ENCODE measurements around the gene RAMP2. TPM values are rescaled to one million over a fixed set of nuclear protein-coding genes. Genes with fewer than 3 reads are reported as not detected.

The RAMP2 gene
- total RNA-seq, 2 experiments from 2014 or later = not detected

DNA sequence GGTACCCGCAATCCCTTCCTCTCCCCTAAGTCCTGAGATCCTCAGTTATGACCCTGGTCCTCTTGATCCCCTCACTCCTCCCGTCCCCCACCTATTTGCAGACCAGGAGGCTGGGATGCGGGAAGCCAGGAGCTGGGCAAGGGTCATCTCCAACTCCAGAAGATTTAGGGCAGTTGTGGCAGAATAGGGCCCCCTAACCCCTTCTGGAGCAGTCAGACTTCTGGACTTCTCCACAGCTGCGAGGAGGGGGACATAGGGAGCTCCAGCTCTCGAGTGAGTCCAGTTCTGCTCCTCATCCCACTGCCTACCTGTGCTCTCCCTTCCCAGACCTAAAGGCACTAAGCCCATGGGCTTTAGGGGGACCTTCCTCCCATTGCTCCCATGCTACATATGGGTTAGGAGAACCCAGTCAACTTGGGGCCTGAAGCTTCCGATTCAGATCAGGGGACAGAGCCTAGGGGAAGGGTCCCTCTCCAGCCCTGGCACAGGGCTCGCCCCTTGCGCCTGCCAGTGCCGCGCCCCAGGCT is 20.7 kb downstream of the RAMP2 start:
- Mint-ChIP-seq H3K4me1 (ENCODE audit: low read depth) (peaks cover 22% of the 10 kb centered on the region), H3K4me3 (no peak overlapping the region), H3K36me3 (ENCODE audit: low read depth) (peaks cover 18% of the 10 kb centered on the region), H3K9me3 (no peaks in the 10 kb centered on the region), H3K27ac (no peak overlapping the region), H3K27me3 (peaks cover 48% of the 10 kb centered on the region)
- CTCF ChIA-PET = no interaction called here
- DNase-seq (no peak), ATAC-seq (no peak)
- intact Hi-C loops (cut with micrococcal nuclease) = no loop called here
- POLR2A ChIA-PET = interaction anchor here (1.2 to 4.5 kb wide), 4 partner anchors 8 to 16 kb away, joined by 3 to 22 read pairs (median 4); partner anchors contain the start of genes CNTD1, COA3 and VPS25
- TF ChIP-seq, protein P1, sequence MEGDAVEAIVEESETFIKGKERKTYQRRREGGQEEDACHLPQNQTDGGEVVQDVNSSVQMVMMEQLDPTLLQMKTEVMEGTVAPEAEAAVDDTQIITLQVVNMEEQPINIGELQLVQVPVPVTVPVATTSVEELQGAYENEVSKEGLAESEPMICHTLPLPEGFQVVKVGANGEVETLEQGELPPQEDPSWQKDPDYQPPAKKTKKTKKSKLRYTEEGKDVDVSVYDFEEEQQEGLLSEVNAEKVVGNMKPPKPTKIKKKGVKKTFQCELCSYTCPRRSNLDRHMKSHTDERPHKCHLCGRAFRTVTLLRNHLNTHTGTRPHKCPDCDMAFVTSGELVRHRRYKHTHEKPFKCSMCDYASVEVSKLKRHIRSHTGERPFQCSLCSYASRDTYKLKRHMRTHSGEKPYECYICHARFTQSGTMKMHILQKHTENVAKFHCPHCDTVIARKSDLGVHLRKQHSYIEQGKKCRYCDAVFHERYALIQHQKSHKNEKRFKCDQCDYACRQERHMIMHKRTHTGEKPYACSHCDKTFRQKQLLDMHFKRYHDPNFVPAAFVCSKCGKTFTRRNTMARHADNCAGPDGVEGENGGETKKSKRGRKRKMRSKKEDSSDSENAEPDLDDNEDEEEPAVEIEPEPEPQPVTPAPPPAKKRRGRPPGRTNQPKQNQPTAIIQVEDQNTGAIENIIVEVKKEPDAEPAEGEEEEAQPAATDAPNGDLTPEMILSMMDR (IDR thresholded peaks at IDR 0.05) = no peak

DNA sequence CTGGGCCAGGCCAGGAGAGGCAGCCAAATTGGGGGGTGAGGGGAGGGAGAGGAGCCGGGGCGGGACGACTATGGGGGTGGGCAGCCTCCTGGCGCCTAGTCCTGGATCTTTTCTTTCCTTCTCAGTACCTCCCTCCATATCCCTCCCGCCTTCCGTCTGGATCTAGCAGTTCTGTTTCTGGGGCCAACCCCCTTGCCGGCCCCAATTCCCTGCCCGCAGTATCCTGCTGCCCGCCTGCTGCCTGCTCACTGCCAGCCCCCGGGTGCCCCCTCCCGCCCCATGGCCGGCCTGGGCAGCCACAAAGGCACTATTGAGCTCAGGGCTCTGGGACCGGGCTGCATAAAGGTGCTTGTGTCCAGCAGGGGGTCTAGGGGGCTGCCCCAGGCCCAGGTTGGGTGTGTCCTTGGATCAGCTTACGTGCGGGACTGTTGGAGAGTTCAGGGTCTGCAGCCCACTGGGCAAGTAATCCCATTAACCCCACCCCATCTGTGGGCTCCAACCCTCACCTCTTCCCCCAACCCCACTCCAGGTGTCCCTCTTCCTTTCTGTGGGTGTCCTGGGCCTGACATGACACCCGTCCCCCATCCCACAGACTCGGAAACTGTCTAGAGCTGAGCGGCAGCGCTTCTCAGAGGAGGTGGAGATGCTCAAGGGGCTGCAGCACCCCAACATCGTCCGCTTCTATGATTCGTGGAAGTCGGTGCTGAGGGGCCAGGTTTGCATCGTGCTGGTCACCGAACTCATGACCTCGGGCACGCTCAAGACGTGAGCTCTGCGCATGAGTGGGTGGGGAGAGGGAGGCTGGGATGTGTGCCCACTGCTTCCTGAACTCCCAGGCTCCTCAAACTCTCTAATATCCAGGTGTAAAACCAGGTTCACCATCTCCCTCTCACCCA is 21.4 kb downstream of the RAMP2 start:
- POLR2A ChIA-PET = interaction anchor here (0.6 to 4.5 kb wide), 6 partner anchors 9 to 779 kb away, joined by 3 to 22 read pairs (median 4); partner anchors contain the start of genes CNTD1, COA3 and VPS25
- intact Hi-C loops (cut with micrococcal nuclease) = no loop called here
- TF ChIP-seq, protein P1 (IDR thresholded peaks at IDR 0.05) = no peak
- Mint-ChIP-seq H3K4me1 (ENCODE audit: low read depth) (peaks cover 22% of the 10 kb centered on the region), H3K9me3 (no peaks in the 10 kb centered on the region), H3K36me3 (ENCODE audit: low read depth) (peaks cover 18% of the 10 kb centered on the region), H3K27ac (no peak overlapping the region), H3K4me3 (no peak overlapping the region), H3K27me3 (peaks cover 52% of the 10 kb centered on the region)
- ATAC-seq = peak; percentile 20
- no peak for DNase-seq
- CTCF ChIA-PET = no interaction called here

DNA sequence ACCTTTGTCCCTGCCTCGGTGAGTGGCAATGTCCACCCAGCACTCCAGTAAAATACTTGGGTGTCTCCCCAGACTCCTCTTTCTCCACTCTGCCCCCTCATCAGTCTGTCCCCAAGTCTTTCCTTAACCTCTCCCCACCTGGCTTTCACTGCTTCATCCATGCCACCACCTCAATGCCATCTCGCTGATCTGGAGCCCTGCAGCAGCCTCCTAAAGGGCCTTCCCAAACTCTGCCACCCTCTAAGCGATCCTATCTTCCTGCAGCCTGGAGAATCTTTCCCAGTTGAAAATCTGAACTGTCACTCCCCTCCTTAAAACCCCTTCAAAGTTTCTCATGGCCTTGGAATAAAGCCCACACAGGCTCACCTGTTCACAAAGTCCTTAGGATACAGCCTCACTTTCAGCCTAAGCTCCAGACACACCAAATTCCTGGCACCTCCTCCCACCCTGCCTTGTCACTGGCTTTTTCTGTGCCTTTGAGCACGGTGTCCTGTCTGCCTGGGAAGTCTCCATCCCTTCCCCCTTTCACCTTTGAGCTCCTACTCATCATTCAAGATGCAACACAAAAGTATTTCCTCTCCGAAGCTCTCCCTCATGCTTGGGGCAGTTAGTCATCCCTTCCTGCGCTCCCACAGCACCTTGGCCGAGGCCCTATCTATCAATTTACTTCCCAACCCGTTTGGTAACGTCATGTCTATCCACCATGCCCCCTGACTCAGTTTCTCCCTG is 22.2 kb downstream of the RAMP2 start:
- ChIA-PET CTCF (no interaction called here), POLR2A (interaction anchor here (0.6 to 4.5 kb wide), 5 partner anchors 8 to 779 kb away, joined by 3 to 22 read pairs (median 4); partner anchors contain the start of gene VPS25)
- Mint-ChIP-seq H3K4me3 (no peak overlapping the region), H3K9me3 (no peaks in the 10 kb centered on the region), H3K27me3 (peaks cover 59% of the 10 kb centered on the region), H3K27ac (no peak overlapping the region), H3K36me3 (ENCODE audit: low read depth) (peaks cover 13% of the 10 kb centered on the region), H3K4me1 (ENCODE audit: low read depth) (peaks cover 22% of the 10 kb centered on the region)
- TF ChIP-seq, protein P1 (IDR thresholded peaks at IDR 0.05) = no peak
- intact Hi-C loops (cut with micrococcal nuclease) = no loop called here
- DNase-seq (no peak), ATAC-seq (no peak)

DNA sequence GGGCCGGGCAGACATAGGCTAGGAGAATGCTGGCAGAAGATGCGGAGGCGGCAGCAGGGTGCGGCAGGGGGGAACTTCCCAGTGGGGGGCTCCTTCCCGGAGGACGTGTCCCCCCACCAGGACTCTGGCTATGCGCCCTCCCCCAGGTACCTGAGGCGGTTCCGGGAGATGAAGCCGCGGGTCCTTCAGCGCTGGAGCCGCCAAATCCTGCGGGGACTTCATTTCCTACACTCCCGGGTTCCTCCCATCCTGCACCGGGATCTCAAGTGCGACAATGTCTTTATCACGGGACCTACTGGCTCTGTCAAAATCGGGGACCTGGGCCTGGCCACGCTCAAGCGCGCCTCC is 22.7 kb downstream of the RAMP2 start:
- H3K27ac Mint-ChIP-seq = no peak overlapping the region
- no peak for ATAC-seq
- H3K4me1 Mint-ChIP-seq (ENCODE audit: low read depth) = peaks cover 22% of the 10 kb centered on the region
- no peaks in the 10 kb centered on the region for H3K9me3 Mint-ChIP-seq
- ChIA-PET CTCF (no interaction called here), POLR2A (interaction anchor here (0.6 to 4.5 kb wide), 3 partner anchors 10 to 24 kb away, joined by 4 to 22 read pairs (median 5); partner anchors contain the start of gene VPS25)
- intact Hi-C loops (cut with micrococcal nuclease) = no loop called here
- H3K4me3 Mint-ChIP-seq = no peak overlapping the region
- H3K36me3 Mint-ChIP-seq (ENCODE audit: low read depth) = peaks cover 11% of the 10 kb centered on the region
- TF ChIP-seq, protein P1 (IDR thresholded peaks at IDR 0.05) = no peak
- H3K27me3 Mint-ChIP-seq = peaks cover 59% of the 10 kb centered on the region
- DNase-seq = no peak
